KOPT-K1 (cell line): ENCODE measurements around the gene FHOD1.

Experiments used
- H3K27ac ChIP-seq: fragments of 200-600 bp; sonication (generic); 2 replicates; pipeline ENCODE4 v1.5.1; 2016; ENCODE audit warnings: antibody characterized with exemption, mild to moderate bottlenecking, low read depth, low read length; ENCODE audit not compliant: poor library complexity, severe bottlenecking
- H3K36me3 ChIP-seq: fragments of 200-600 bp; sonication (generic); 2 replicates; pipeline ENCODE4 v1.5.1; 2017; ENCODE audit warnings: antibody characterized with exemption, mild to moderate bottlenecking, low read length, moderate library complexity; ENCODE audit not compliant: insufficient read depth
- H3K9me3 ChIP-seq: fragments of 200-600 bp; sonication (generic); 2 replicates; pipeline ENCODE4 v1.5.1; 2017; ENCODE audit warnings: antibody characterized with exemption, low read length, mild to moderate bottlenecking; ENCODE audit not compliant: insufficient read depth, poor library complexity, severe bottlenecking

FHOD1 gene

DNA sequence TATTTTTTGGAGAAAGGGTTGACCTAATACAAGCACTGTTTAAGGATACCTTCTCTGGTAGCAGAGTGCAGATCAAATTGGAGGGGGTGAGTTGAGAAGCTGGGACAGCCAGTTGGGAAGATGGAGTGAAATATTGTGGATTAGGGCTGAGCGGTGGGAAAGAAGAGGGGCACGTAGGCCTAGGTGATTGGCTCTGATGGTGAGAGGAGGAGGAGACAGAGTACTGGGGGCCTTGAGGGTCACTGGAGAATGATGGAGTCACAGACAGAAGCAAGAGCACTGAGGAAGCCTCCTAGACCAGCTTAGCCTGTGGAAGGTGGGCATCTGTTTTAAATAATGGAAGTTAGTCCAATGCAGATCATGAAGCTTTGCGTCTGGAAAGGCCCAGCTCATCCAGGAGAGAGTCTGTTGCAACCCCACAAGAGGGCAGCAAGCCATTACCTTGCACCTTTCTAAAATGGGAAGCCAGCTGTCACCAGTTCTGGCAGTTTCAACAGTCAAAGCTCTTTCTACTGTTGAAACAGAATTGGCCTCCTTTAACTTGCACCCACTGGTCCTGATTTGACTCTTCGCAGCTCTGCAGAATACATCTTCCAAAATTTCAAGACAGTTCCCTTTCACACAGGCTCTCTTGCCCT lies 13.3 kb upstream of the FHOD1 start:
- Histone ChIP-seq H3K27ac (no peak overlapping the region), H3K36me3 (no peaks in the 10 kb centered on the region), H3K9me3 (no peaks in the 10 kb centered on the region)

DNA sequence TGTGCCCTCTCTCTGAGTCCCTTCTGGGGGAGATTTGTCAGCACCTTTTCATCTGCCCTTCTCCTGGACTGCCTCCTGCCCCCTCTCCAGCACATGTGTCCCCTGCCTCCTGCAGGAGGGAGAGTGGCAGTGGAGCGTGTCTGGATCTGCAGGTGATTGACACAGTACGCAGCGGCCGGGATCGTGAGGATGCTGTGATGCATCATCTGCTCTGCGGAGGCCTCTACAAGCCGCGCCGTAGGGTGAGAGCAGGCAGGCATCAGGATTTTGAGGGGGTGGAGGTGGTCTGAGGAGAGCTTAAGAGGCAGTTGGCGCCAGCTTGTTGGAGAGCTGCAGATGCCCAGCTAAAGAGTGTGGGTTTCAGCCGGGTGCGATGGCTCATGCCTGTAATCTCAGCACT lies 12.4 kb upstream of the FHOD1 start:
- Histone ChIP-seq H3K36me3 (no peaks in the 10 kb centered on the region), H3K27ac (no peak overlapping the region), H3K9me3 (no peaks in the 10 kb centered on the region)

DNA sequence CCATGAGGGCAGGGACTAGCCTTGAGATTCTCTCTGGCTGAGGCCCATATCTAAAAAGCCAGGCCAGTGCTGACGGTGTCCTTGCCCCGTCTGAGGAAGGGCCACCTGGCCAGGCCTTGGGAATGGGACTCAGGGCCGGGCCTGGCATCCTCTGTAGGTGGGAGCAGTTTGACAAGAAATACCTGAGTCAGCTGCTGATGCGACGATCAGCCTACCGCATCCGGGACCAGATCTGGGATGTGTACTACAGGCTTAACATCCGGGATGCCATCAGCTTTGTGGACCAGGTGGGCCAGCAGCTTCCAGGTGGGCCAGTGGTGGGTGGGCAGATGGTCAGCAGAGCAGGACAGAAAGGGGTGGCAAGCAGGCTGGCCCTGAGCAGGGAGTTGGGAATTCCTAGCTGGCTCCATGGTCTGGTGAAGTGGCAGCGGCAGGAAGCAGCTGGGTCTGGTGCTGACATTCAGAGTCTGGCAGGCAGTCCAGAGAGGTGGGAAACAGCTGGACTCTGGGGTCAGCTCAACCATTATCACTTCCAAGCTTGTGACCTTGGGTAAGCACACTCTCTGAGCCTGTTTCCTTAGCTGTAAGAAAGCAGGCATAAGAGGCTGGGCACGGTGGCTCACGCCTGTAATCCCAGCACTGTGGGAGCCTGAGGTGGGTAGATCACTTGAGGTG lies 11.0 kb upstream of the FHOD1 start:
- Histone ChIP-seq H3K27ac (no peak overlapping the region), H3K36me3 (no peaks in the 10 kb centered on the region), H3K9me3 (no peaks in the 10 kb centered on the region)

DNA sequence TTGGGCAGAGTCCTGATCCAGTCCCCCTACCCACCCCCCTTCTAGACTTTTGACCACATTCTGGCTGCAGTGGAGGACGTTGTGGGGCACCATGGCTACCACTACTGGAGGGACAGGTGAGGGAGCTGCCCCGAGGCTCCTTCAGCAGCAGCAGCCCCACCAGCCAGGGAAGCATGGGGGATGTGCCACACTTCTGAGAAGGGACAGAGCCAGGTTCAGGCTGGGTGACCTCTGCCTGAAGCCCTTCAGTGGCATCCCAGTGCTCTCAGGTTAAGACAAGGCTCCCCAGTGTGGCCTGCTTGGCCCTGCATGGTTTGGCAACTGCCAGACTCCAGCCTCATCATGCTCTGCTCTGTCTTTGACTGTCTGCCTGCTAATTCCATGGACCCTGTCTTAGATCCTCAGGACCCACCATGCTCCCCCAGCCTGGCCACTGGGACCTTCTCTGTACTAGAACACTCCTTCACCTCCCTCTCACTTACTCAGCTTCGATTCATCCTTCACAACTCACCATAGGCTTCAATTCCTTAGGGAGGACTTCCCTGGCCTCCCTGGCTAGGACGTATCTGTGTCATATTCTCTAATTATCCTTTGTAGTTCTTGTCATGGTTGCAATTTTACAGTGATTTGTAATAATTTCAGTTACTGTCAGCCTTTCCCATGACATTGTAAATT lies 10.3 kb upstream of the FHOD1 start:
- Histone ChIP-seq H3K36me3 (no peaks in the 10 kb centered on the region), H3K9me3 (no peaks in the 10 kb centered on the region), H3K27ac (no peak overlapping the region)

DNA sequence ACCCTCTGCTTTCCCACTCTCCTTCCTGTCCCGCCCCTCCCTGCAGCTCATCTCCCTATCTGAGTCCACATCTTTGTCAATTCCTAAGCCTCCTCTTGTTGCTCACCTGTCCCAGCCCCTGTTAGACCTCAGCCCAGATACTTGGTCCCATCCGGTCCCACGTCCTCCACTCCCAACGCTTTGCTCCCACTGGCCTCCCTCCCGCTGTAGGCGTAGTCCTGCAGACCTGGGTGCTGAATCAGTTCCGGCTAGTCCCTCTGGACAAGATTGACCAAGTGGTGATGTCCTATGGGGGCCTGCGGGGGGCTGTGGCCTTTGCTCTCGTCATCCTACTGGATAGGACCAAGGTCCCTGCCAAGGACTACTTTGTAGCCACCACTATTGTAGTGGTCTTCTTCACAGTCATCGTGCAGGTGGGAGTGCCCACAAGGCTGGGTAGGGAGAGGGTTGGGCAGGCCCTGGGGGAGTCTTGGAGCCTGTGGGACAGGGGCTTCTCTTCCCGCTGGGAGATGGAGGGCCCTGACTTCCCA lies 9.5 kb upstream of the FHOD1 start:
- H3K9me3 ChIP-seq = no peaks in the 10 kb centered on the region
- no peak overlapping the region for H3K27ac ChIP-seq
- H3K36me3 ChIP-seq = no peaks in the 10 kb centered on the region

GRCh38 chr16:67255553-67256221 lies 8.4 kb upstream of the FHOD1 start:
- H3K27ac ChIP-seq = no peak overlapping the region
- no peaks in the 10 kb centered on the region for H3K36me3 ChIP-seq
- H3K9me3 ChIP-seq = no peaks in the 10 kb centered on the region

DNA sequence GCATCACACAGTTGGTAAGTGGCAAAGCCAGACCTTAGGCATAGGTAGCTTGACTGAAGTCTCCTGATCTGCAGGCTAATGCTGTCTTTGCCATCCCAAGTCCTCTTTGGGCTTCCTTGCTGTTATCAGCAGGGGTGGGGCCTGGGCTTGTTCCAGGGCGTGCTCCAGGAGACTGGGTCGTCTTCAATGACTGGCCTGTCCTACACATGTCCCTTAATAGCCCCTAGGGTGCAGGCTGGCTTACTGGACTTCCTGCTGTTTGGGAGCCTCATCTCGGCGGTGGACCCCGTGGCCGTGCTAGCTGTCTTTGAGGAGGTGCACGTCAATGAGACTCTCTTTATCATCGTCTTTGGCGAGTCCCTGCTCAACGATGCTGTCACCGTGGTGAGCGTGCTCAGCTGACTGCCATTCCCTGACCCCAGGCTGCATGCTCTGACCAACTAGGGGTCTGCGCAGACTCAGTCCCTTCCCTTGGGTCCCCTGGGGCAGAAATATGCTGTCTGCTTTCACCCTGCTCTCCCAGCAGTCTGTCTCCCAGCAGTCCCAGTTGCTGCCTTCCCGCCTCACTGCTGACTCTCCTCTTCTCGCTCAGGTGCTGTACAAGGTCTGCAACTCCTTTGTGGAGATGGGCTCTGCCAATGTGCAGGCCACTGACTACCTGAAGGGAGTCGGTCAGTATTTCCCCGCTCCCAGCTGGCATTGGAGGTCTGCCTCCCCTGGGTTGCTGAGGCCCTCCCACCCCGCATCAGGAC lies 7.7 kb upstream of the FHOD1 start:
- Histone ChIP-seq H3K9me3 (no peaks in the 10 kb centered on the region), H3K27ac (no peak overlapping the region), H3K36me3 (no peaks in the 10 kb centered on the region)

- no peak overlapping the region for H3K27ac ChIP-seq
- no peaks in the 10 kb centered on the region for H3K36me3 ChIP-seq
- no peaks in the 10 kb centered on the region for H3K9me3 ChIP-seq
These were observed 5.6 kb upstream of the FHOD1 start for GRCh38 chr16:67252609-67253497.

DNA sequence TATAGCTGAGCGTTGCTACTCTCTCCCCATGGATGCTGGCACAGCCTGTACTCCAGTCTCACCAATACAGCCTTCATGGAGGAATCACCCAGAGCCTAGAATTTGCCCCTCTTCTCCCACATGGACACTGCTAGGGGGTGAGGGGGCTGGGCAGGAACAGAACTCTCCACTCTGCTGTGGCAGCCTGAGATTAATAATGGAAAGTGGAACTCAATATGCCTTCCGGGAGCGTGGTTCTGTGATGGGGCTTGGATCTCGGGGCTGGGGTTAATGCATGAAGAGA lies 2.7 kb upstream of the FHOD1 start:
- Histone ChIP-seq H3K9me3 (no peaks in the 10 kb centered on the region), H3K27ac (no peak overlapping the region), H3K36me3 (no peaks in the 10 kb centered on the region)

GRCh38 chr16:67249178-67250044 lies 2.1 kb upstream of the FHOD1 start:
- Histone ChIP-seq H3K36me3 (no peaks in the 10 kb centered on the region), H3K9me3 (no peaks in the 10 kb centered on the region), H3K27ac (no peak overlapping the region)

- Histone ChIP-seq H3K36me3 (no peaks in the 10 kb centered on the region), H3K27ac (peak within 1 kb of the TSS; percentile 61), H3K9me3 (no peaks in the 10 kb centered on the region)
These were observed 1.3 kb upstream of the FHOD1 start, which contains the start of gene SLC9A5 for GRCh38 chr16:67248401-67249177. TSS of gene SLC9A5 (plus strand) at chr16:67248979. CDS start at chr16:67249015, 36 bp downstream.

DNA sequence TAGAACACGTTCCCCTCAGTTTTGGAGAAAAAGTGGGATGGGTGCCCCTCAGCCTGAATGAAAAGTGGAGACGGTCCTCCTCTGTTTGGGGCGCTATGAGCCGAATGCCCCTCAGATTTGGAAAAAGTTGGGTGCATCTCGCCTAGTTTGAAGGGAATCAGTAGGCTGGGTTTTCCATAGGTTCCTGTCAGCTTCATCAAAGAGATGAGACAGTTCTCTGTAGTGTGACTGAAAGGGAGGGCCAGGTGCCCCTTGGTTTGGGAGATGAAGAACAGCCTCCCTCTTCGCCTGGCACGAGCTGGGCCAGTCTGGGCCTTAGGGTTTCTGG lies 756 bp upstream of the FHOD1 start:
- Histone ChIP-seq H3K27ac (peak overlapping the region; percentile 61), H3K9me3 (no peaks in the 10 kb centered on the region), H3K36me3 (no peaks in the 10 kb centered on the region)

GRCh38 chr16:67246756-67247191 lies 507 bp downstream of the FHOD1 start:
- H3K9me3 ChIP-seq = no peaks in the 10 kb centered on the region
- H3K36me3 ChIP-seq = no peaks in the 10 kb centered on the region
- H3K27ac ChIP-seq = peak overlapping the region; percentile 61
